22Rv1 (cell line): ENCODE results near the gene PCED1A.
"Not testable (repeated sequence)": the region's sequence is repeated elsewhere in the genome, so short reads cannot be mapped to it uniquely, and the experiment has no call there.

Experiments
- H3K27ac ChIP-seq: fragments of 450-650 bp; 2 replicates; pipeline ENCODE4 v1.5.1; 2017
- ZFX ChIP-seq: fragments of 450-650 bp; IDR thresholded peaks from 2 replicates; pipeline ENCODE4 v1.6.1; 2017; ENCODE audit warnings: antibody characterized with exemption, borderline replicate concordance
- TF ChIP-seq, protein P1 (sequence below): fragments of 450-650 bp; IDR thresholded peaks from 2 replicates; pipeline ENCODE4 v1.5.1; 2017; ENCODE audit warnings: mild to moderate bottlenecking

The PCED1A gene

DNA sequence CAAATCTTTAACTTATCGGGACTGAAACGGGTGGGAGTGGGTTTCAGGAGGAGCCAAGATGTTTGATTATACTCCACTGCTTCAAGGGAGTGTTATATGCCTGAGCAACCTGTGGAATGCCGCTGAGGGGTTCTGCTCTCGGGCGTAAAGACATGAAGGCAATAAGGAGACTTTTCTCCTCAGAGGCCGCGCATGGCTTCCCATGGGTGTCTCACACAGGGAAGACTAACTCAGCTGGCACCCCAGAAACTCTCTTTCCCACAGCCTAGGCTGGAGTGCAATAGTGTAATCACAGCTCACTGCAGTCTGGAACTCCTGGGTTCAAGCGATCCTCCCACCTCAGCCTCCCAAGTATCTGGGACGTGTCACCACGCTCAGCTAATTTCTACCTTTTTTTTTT lies 30.8 kb downstream of the PCED1A start:
- TF ChIP-seq, protein P1, sequence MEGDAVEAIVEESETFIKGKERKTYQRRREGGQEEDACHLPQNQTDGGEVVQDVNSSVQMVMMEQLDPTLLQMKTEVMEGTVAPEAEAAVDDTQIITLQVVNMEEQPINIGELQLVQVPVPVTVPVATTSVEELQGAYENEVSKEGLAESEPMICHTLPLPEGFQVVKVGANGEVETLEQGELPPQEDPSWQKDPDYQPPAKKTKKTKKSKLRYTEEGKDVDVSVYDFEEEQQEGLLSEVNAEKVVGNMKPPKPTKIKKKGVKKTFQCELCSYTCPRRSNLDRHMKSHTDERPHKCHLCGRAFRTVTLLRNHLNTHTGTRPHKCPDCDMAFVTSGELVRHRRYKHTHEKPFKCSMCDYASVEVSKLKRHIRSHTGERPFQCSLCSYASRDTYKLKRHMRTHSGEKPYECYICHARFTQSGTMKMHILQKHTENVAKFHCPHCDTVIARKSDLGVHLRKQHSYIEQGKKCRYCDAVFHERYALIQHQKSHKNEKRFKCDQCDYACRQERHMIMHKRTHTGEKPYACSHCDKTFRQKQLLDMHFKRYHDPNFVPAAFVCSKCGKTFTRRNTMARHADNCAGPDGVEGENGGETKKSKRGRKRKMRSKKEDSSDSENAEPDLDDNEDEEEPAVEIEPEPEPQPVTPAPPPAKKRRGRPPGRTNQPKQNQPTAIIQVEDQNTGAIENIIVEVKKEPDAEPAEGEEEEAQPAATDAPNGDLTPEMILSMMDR, result no peak
- no peak for TF ChIP-seq ZFX
- no peak overlapping the region for H3K27ac ChIP-seq

DNA sequence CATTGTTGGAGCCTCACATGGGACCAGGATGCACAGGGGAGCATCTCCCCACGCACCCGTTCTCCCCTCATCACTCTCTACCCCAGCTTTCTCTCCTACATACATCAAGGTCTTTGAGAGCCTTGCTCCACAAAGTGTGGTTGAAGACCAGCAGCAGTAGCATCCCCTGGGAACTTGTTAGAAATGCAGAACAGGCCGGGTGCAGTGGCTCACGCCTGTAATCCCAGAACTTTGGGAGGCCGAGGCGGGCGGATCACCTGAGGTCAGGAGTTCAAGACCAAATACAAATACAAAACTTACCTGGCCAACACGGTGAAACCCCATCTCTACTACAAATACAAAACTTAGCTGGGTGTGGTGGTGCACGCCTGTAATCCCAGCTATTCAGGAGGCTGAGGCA lies 32.5 kb downstream of the PCED1A start:
- not testable (repeated sequence) for H3K27ac ChIP-seq

DNA sequence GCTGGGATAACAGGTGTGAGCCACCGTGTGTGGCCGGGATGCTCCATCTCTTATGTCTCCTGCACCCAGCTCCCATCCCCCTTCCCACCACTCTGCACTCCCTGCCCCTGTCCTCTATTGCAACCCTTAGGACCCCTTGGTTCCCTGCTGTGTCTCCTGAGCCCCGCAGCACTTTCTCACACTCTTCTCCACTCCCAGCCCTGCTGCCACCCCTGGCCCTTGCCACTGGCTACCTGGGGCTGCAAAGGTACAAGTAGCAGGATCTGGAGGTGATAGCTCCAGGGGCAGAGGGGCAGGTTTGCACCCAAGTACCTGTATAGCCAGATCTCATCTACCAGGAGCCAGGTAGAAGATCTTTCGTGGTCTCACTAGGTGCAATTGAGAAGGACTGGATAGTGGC lies 33.4 kb downstream of the PCED1A start:
- TF ChIP-seq, protein P1, result no peak
- no peak for TF ChIP-seq ZFX
- H3K27ac ChIP-seq, result no peak overlapping the region

DNA sequence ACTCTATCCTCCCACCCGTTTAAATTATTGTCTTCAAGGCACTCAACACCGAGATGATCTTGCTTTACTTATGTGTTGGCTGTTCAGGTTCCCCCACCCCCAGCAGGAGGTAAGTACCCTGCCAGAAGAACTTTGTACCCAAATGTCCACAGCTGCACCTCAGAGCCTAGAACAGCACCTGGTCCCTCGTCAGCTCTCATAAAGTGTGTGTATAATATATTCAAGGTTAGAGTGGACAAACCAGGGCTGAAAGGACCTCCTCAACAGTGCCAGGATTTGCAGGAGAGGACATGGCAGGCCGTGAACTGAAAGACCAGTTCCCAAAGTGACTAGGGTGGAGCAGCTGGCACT lies 34.1 kb downstream of the PCED1A start:
- H3K27ac ChIP-seq, result no peak overlapping the region
- TF ChIP-seq, protein P1, result no peak
- no peak for TF ChIP-seq ZFX

DNA sequence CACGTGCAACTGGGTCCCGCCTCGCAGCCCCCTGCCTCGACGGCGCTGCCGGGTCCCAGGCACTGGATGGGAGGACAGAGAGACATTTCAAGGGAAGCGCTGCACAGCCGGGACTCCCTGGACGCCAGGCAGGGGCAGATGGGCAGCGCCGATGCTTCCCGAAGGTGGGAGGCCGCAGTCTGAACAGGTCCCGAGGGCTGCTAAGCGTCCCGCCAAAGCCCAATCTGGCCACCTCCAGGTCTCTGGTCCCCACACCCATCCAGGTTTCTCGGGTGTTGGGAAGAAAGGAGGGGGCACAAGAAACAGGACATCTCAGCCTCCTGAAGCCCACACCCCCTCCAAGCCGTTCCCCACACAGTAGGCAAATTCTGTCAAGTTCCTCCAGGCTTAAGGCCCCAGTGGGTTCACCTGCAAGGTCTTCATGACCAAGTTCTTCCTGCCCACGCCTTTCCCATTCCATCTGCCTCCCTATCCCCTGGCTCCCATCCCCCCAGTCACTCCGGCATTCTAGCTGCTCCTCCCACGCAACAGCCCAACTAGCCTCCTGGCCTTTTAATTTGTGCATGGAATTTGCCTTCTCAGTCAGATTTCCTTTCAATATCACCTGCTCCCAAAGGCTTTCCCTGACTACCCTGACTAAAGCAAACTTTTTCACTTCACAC lies 34.6 kb downstream of the PCED1A start:
- no peak overlapping the region for H3K27ac ChIP-seq
- TF ChIP-seq, protein P1, result no peak
- no peak for TF ChIP-seq ZFX

DNA sequence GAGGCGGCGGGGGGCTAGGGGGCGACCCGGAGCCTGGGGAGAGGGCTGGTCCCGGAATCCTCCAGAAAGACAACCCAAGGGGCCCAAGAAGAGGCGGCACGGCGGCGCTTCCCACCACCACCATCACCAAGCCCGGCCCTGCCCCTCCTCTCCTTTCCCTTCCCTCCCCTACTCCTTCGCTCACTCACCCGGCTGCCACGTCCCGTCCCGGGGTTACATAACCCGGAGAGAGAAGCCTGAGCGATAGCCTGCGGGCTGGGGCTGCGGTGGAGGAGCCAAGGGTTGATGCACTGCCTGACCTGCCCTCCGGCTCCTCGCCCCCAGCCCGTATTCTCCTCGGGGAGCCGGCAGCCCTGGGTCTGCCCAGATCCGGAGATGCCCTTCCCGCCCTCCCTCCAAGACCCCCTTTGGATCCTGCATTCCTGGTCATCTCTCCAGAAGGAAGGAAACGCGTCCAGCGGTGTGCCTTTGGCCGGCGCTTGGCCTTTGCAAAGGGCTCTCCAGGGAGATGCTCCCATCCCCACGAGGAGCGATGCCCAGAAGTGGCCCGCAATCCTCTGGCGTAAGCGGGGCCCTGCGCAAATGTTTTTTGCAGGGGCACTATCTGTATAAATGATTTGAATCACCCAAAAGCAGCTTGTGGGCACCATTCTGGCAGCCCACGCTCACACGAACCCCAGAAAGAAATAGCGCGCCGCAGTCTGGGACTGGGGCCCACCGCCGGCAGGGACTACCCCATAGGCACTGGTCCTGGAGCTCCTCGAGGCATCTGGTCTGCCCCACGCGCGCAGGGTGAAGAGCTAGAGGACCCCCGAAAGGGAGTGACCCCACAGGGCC lies 35.4 kb downstream of the PCED1A start:
- H3K27ac ChIP-seq, result no peak overlapping the region
- TF ChIP-seq, protein P1, result no peak
- TF ChIP-seq ZFX, result no peak

DNA sequence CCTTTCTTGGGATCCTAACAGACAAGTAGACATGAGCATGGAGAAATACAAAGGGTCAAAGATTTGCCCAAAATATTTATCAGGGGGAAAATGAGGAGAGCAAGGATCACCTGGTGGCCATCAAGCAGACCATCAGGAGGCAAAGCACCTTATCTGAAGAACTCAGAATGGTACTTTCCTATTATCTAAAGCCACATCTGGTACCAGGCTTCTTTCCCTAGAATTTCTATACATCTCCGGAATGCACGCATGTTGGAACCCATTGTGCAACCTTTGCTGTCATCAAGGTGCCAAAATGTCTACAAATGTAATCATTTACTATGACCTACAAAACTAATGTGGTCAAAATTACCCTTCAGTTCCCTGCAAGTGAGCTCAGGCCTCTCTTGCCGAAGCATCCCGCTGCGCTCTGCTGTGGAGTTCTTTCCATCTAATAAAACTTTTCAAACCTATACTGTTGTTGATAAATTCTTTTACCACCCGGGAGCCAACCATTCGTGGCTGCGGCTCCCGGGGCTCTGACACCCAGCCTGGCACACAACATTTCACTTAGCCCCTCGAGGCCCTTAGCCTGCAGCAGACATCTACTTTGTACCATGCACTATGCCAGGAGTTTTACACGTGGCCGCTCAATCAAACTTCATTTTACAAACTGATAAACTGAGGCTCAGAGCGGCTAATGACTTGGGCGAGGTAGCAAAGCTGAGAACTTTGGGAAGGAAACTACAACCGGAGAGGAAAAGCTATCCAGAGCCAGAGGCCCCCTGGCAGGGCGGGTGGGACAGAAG lies 36.2 kb downstream of the PCED1A start:
- H3K27ac ChIP-seq, result no peak overlapping the region
- TF ChIP-seq ZFX, result no peak
- TF ChIP-seq, protein P1, result no peak
